Heart left ventricle (tissue), 13 donors: ENCODE data around the gene OR4C12.

Experiments used
- POLR2A ChIP-seq, 2 donors: fragments of 450-650 bp; IDR thresholded peaks; one replicate each; pipeline ENCODE4 v1.6.1; 2017; ENCODE audit warnings: antibody characterized with exemption in 2 of 2, mild to moderate bottlenecking in 2 of 2, moderate library complexity in 2 of 2
- TF ChIP-seq, protein P1 (sequence below), 12 donors: fragments of 200-600 bp; sonication (generic) in 4 of 12; IDR thresholded peaks; one replicate each; pipeline versions ENCODE4 v1.5.0 to v1.8.0; 2018 to 2022; ENCODE audit warnings: antibody characterized with exemption in 12 of 12, mild to moderate bottlenecking in 5 of 12
- donor health status: ischemic (EF 13 %, LVEDD 7.1; RV severe dilation, severe dysfunction).
- donor health status: DM: no; HTN: yes; CAD: no.
- donor health status: DM: no; HTN: no; CAD: no.
- donor health status: ischemic (EF 25% LVEDD 6.9; RV normal size, moderate dysfunction).
- donor health status: ischemic (EF 25% LVEDD 5.7; RV mildly dilated, moderate dysfunction).
- donor health status: ischemic (EF 35%, LVEDD 5.7; RV mildly dilated, moderate dysfunction).
- donor health status: nonischemic (EF 11% LVEDD 7.7; RV severe dilation, severe dysfunction).
- donor health status: DM: yes; HTN: yes; CAD: no.
- donor health status: PGD.
- donor health status: ischemic (EF 29% LVEDD 5.4; RV normal size, mild dysfunction).
- donor health status: nonischemic (EF 23%, LVEDD 6.1; RV moderate dilation, normal function).

GRCh38 chr11:50030193-50030592 lies 47.9 kb upstream of the OR4C12 start:
- TF ChIP-seq, protein P1, sequence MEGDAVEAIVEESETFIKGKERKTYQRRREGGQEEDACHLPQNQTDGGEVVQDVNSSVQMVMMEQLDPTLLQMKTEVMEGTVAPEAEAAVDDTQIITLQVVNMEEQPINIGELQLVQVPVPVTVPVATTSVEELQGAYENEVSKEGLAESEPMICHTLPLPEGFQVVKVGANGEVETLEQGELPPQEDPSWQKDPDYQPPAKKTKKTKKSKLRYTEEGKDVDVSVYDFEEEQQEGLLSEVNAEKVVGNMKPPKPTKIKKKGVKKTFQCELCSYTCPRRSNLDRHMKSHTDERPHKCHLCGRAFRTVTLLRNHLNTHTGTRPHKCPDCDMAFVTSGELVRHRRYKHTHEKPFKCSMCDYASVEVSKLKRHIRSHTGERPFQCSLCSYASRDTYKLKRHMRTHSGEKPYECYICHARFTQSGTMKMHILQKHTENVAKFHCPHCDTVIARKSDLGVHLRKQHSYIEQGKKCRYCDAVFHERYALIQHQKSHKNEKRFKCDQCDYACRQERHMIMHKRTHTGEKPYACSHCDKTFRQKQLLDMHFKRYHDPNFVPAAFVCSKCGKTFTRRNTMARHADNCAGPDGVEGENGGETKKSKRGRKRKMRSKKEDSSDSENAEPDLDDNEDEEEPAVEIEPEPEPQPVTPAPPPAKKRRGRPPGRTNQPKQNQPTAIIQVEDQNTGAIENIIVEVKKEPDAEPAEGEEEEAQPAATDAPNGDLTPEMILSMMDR (IDR thresholded peaks at IDR 0.05): no peak
- no peak for TF ChIP-seq POLR2A (IDR thresholded peaks at IDR 0.05)
